Measurements from ENCODE around the gene KCNMA1. TPM values are rescaled to one million over a fixed set of nuclear protein-coding genes. Genes with fewer than 3 reads are reported as not detected.

Gene KCNMA1
- total and polyA plus RNA-seq, 8 donors: 2.8 to 21.1 (median 4.3) TPM

GRCh38 chr10:77149706-77150105, 487.9 kb downstream of the KCNMA1 start:
- Histone ChIP-seq H3K36me3 (no peaks in the 10 kb centered on the region), H3K4me1 (no peaks in the 10 kb centered on the region), H3K27me3 (no peaks in the 10 kb centered on the region), H3K27ac (no peak overlapping the region), H3K4me3 (no peak overlapping the region), H3K9me3 (no peaks in the 10 kb centered on the region)
- no peak for TF ChIP-seq CTCF (IDR thresholded peaks at IDR 0.05)
- DNase-seq: no peak
- no peak for ATAC-seq
- intact Hi-C loops (cut with DNase I): no loop called here

- intact Hi-C loops (cut with DNase I): no loop called here
- no peaks in the 10 kb centered on the region for H3K9me3 ChIP-seq
- ATAC-seq (no peak), DNase-seq (no peak)
- no peak overlapping the region for H3K4me3 ChIP-seq
- no peak for TF ChIP-seq CTCF (IDR thresholded peaks at IDR 0.05)
- H3K27me3 ChIP-seq: no peaks in the 10 kb centered on the region
- H3K4me1 ChIP-seq: no peaks in the 10 kb centered on the region
- H3K36me3 ChIP-seq: no peaks in the 10 kb centered on the region
- no peak overlapping the region for H3K27ac ChIP-seq
Observed at GRCh38 chr10:77149001-77149400, 488.6 kb downstream of the KCNMA1 start.

- ATAC-seq (no peak), DNase-seq (no peak)
- Histone ChIP-seq H3K9me3 (no peaks in the 10 kb centered on the region), H3K4me1 (no peaks in the 10 kb centered on the region), H3K27me3 (no peaks in the 10 kb centered on the region), H3K36me3 (no peaks in the 10 kb centered on the region), H3K27ac (no peak overlapping the region), H3K4me3 (no peak overlapping the region)
- TF ChIP-seq CTCF (IDR thresholded peaks at IDR 0.05): no peak
- intact Hi-C loops (cut with DNase I): no loop called here
Observed at GRCh38 chr10:77147871-77148270, 489.7 kb downstream of the KCNMA1 start.

GRCh38 chr10:77146712-77147336, 490.8 kb downstream of the KCNMA1 start:
- Histone ChIP-seq H3K4me1 (no peaks in the 10 kb centered on the region), H3K27ac (no peak overlapping the region), H3K4me3 (no peak overlapping the region), H3K36me3 (no peaks in the 10 kb centered on the region), H3K9me3 (no peaks in the 10 kb centered on the region), H3K27me3 (no peaks in the 10 kb centered on the region)
- intact Hi-C loops (cut with DNase I): no loop called here
- no peak for ATAC-seq
- no peak for TF ChIP-seq CTCF (IDR thresholded peaks at IDR 0.05)
- DNase-seq: no peak

GRCh38 chr10:77144656-77145055, 493.0 kb downstream of the KCNMA1 start:
- no peak for ATAC-seq
- TF ChIP-seq CTCF (IDR thresholded peaks at IDR 0.05): no peak
- intact Hi-C loops (cut with DNase I): no loop called here
- Histone ChIP-seq H3K36me3 (no peaks in the 10 kb centered on the region), H3K4me3 (no peak overlapping the region), H3K9me3 (no peaks in the 10 kb centered on the region), H3K27me3 (no peaks in the 10 kb centered on the region), H3K4me1 (no peaks in the 10 kb centered on the region), H3K27ac (no peak overlapping the region)
- DNase-seq: no peak

All from left lung (tissue), 10 donors.